ENCODE results near the gene CALM3. TPM values are rescaled to one million over a fixed set of nuclear protein-coding genes. Genes with fewer than 3 reads are reported as not detected.

The CALM3 gene
- polyA plus RNA-seq, 1 donor (not counting 4 experiments of a cell fraction or from before 2014, with no cell fraction given): 411 TPM

- H2AFZ ChIP-seq (ENCODE audit: control insufficient read depth, low read length): no peak overlapping the region
- FAIRE-seq: no peak
- H3K4me2 ChIP-seq (ENCODE audit: control insufficient read depth, extremely low read depth, insufficient read depth, low read depth, low read length): no peak overlapping the region
- dilution Hi-C loops (cut with MboI; ENCODE audit: extremely low pct_ligation_motif_present, low sequenced_read_pairs): no loop called here
- H3K4me1 ChIP-seq (ENCODE audit: control insufficient read depth, extremely low read depth, insufficient read depth, low read length): no peaks in the 10 kb centered on the region
- no peaks in the 10 kb centered on the region for H3K36me3 ChIP-seq (ENCODE audit: control insufficient read depth in 2 of 2, extremely low read depth in 1 of 2, insufficient read depth in 2 of 2, low read length in 2 of 2)
- no peak overlapping the region for H3K4me3 ChIP-seq (ENCODE audit: control insufficient read depth in 2 of 3, extremely low read depth in 1 of 3, insufficient read depth in 2 of 3, low read depth in 1 of 3, low read length in 3 of 3)
- no peak overlapping the region for H3K27ac ChIP-seq (ENCODE audit: control insufficient read depth, insufficient read depth, low read length)
- no peaks in the 10 kb centered on the region for H3K9me3 ChIP-seq (ENCODE audit: control insufficient read depth, low read depth, low read length)
- H3K79me2 ChIP-seq (ENCODE audit: control insufficient read depth, insufficient read depth, low read length): no peaks in the 10 kb centered on the region
- no peaks in the 10 kb centered on the region for H3K27me3 ChIP-seq (ENCODE audit: control insufficient read depth, extremely low read depth, insufficient read depth, low read length)
- no peak for DNase-seq (ENCODE audit: low read depth, low spot score)
- TF ChIP-seq EZH2 (IDR thresholded peaks at IDR 0.05; ENCODE audit: low read length): no peak
- TF ChIP-seq CTCF (optimal IDR thresholded peaks at IDR 0.05 in 1 of 3, IDR thresholded peaks at IDR 0.05 in 1 of 3, conservative IDR thresholded peaks at IDR 0.05 in 1 of 3; ENCODE audit: extremely low read depth in 1 of 3, insufficient read depth in 2 of 3, low read length in 3 of 3): no peak
- no peaks in the 10 kb centered on the region for H4K20me1 ChIP-seq (ENCODE audit: control insufficient read depth, extremely low read depth, insufficient read depth, low read length)
- H3K9me1 ChIP-seq (ENCODE audit: control insufficient read depth, extremely low read depth, insufficient read depth, low read length): no peaks in the 10 kb centered on the region
- H3K9ac ChIP-seq (ENCODE audit: control insufficient read depth, extremely low read depth, insufficient read depth, low read length): no peak overlapping the region
Observed at GRCh38 chr19:46579361-46579879, 21.7 kb upstream of the CALM3 start.

GRCh38 chr19:46580247-46580646 lies 20.9 kb upstream of the CALM3 start:
- Histone ChIP-seq H4K20me1 (ENCODE audit: control insufficient read depth, extremely low read depth, insufficient read depth, low read length) (no peaks in the 10 kb centered on the region), H3K9ac (ENCODE audit: control insufficient read depth, extremely low read depth, insufficient read depth, low read length) (no peak overlapping the region), H3K36me3 (ENCODE audit: control insufficient read depth in 2 of 2, extremely low read depth in 1 of 2, insufficient read depth in 2 of 2, low read length in 2 of 2) (no peaks in the 10 kb centered on the region), H3K4me2 (ENCODE audit: control insufficient read depth, extremely low read depth, insufficient read depth, low read depth, low read length) (no peak overlapping the region), H3K27ac (ENCODE audit: control insufficient read depth, insufficient read depth, low read length) (no peak overlapping the region), H3K4me1 (ENCODE audit: control insufficient read depth, extremely low read depth, insufficient read depth, low read length) (no peaks in the 10 kb centered on the region), H3K4me3 (ENCODE audit: control insufficient read depth in 2 of 3, extremely low read depth in 1 of 3, insufficient read depth in 2 of 3, low read depth in 1 of 3, low read length in 3 of 3) (no peak overlapping the region), H3K9me3 (ENCODE audit: control insufficient read depth, low read depth, low read length) (no peaks in the 10 kb centered on the region), H3K79me2 (ENCODE audit: control insufficient read depth, insufficient read depth, low read length) (no peaks in the 10 kb centered on the region), H3K9me1 (ENCODE audit: control insufficient read depth, extremely low read depth, insufficient read depth, low read length) (no peaks in the 10 kb centered on the region), H2AFZ (ENCODE audit: control insufficient read depth, low read length) (no peak overlapping the region), H3K27me3 (ENCODE audit: control insufficient read depth, extremely low read depth, insufficient read depth, low read length) (no peaks in the 10 kb centered on the region)
- DNase-seq (ENCODE audit: low read depth, low spot score) (no peak), FAIRE-seq (no peak)
- TF ChIP-seq EZH2 (IDR thresholded peaks at IDR 0.05; ENCODE audit: low read length): no peak
- TF ChIP-seq CTCF (optimal IDR thresholded peaks at IDR 0.05 in 1 of 3, IDR thresholded peaks at IDR 0.05 in 1 of 3, conservative IDR thresholded peaks at IDR 0.05 in 1 of 3; ENCODE audit: extremely low read depth in 1 of 3, insufficient read depth in 2 of 3, low read length in 3 of 3): no peak
- dilution Hi-C loops (cut with MboI; ENCODE audit: extremely low pct_ligation_motif_present, low sequenced_read_pairs): no loop called here
